Progenitor cell of endocrine pancreas (in vitro differentiated cells): ENCODE results near the gene PLEKHG4B. TPM values are rescaled to one million over a fixed set of nuclear protein-coding genes. Genes with fewer than 3 reads are reported as not detected.

Experiments used
- DNase-seq: peaks from one replicate; pipeline ENCODE4 v3.0.0; 2021; ENCODE audit warnings: low spot score; ENCODE audit not compliant: unreplicated experiment
- H3K27ac Mint-ChIP-seq: 2 replicates; pipeline ENCODE4 v1.8.0; 2021; ENCODE audit warnings: mild to moderate bottlenecking, moderate library complexity, mixed read lengths
- H3K27me3 Mint-ChIP-seq: 2 replicates; pipeline ENCODE4 v1.8.0; 2021; ENCODE audit warnings: mixed read lengths
- H3K36me3 Mint-ChIP-seq: 2 replicates; pipeline ENCODE4 v1.8.0; 2022; ENCODE audit warnings: mixed read lengths; ENCODE audit not compliant: insufficient read depth
- H3K4me1 Mint-ChIP-seq: 2 replicates; pipeline ENCODE4 v1.8.0; 2021; ENCODE audit warnings: low read depth, mixed read lengths
- H3K4me3 Mint-ChIP-seq: 2 replicates; pipeline ENCODE4 v1.8.0; 2021; ENCODE audit warnings: low read depth, mild to moderate bottlenecking, moderate library complexity, mixed read lengths
- H3K9me3 Mint-ChIP-seq: 2 replicates; pipeline ENCODE4 v1.8.0; 2021; ENCODE audit warnings: low read depth, mixed read lengths
- total RNA-seq: library from RNA; stranded (reverse); gene quantifications from 2 replicates; pipeline ENCODE4 v1.2.1, GENCODE V29; 2021
- TF ChIP-seq, protein P1 (sequence below): fragments of 200-600 bp; sonication (generic); IDR thresholded peaks from one replicate; pipeline ENCODE4 v1.5.0; 2021; ENCODE audit warnings: antibody characterized with exemption, mild to moderate bottlenecking; ENCODE audit not compliant: unreplicated experiment

Gene PLEKHG4B
- total RNA-seq, 1 donor from 2014 or later: 59.5 TPM

DNA sequence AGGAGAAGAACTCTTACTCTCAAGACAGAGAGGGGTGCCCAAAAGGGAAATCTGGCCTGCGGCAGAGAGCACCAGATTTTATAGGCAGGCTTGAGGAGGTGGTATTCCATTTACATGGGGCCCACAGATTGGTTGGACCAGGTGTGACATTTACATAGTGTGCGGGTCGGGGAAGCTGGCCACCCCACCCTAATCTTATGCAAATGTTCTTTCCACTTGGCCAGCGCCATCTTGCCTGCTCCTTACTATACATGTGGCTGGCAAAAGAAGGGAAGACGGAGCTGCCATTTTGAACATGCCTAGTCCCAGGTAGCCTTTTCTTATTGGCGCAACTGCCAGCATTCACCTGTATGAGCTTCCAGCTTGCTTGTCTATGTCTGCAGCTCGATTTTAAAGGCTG lies 34.8 kb downstream of the PLEKHG4B start:
- TF ChIP-seq, protein P1, sequence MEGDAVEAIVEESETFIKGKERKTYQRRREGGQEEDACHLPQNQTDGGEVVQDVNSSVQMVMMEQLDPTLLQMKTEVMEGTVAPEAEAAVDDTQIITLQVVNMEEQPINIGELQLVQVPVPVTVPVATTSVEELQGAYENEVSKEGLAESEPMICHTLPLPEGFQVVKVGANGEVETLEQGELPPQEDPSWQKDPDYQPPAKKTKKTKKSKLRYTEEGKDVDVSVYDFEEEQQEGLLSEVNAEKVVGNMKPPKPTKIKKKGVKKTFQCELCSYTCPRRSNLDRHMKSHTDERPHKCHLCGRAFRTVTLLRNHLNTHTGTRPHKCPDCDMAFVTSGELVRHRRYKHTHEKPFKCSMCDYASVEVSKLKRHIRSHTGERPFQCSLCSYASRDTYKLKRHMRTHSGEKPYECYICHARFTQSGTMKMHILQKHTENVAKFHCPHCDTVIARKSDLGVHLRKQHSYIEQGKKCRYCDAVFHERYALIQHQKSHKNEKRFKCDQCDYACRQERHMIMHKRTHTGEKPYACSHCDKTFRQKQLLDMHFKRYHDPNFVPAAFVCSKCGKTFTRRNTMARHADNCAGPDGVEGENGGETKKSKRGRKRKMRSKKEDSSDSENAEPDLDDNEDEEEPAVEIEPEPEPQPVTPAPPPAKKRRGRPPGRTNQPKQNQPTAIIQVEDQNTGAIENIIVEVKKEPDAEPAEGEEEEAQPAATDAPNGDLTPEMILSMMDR: no peak
- H3K4me1 Mint-ChIP-seq: peaks cover 9% of the 10 kb centered on the region
- H3K36me3 Mint-ChIP-seq: peaks cover 54% of the 10 kb centered on the region
- no peak for DNase-seq
- no peak overlapping the region for H3K4me3 Mint-ChIP-seq
- H3K9me3 Mint-ChIP-seq: peaks cover 30% of the 10 kb centered on the region
- H3K27ac Mint-ChIP-seq: no peak overlapping the region
- no peaks in the 10 kb centered on the region for H3K27me3 Mint-ChIP-seq

DNA sequence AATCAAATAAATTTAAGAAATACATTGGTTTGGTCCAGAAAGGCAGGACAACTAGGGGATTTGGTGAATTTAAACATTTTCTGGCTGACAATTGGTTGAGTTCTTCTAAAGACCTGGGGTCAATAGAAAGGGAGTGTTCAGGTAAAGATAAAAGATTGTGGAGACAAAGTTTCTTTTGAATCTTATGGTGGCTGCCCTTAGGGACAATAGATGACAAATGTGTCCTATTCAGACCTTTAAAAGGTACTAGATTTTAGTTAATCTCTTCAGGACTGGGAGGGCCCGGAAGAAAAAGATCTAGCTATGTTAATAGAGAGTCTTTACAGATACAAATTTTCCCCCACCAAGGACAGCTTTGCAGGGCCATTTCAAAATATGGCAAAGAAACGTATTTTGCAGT lies 35.9 kb downstream of the PLEKHG4B start:
- no peaks in the 10 kb centered on the region for H3K27me3 Mint-ChIP-seq
- H3K36me3 Mint-ChIP-seq: peaks cover 55% of the 10 kb centered on the region
- peaks cover 31% of the 10 kb centered on the region for H3K9me3 Mint-ChIP-seq
- peaks cover 9% of the 10 kb centered on the region for H3K4me1 Mint-ChIP-seq
- H3K27ac Mint-ChIP-seq: peak overlapping the region; percentile 29
- no peak for DNase-seq
- TF ChIP-seq, protein P1: no peak
- no peak overlapping the region for H3K4me3 Mint-ChIP-seq

DNA sequence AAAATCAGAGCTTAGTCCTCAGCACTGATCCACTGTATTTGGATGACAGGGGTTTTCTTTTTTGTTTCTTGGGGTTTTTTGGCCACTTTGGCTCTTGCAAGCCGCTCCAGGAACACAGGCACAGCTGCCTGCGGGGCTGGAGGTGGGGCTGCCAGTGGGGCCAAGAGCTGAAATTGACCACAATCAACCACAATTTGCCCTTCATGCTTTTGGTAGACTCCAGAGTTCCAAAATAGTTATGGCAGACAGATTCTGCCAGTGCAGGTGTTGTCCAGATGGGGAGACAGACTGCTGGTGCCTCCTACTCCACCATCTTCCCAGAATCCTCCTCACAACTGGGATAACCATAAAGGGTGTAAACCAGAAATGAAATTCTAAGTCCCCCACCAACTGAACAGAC lies 36.5 kb downstream of the PLEKHG4B start:
- peaks cover 9% of the 10 kb centered on the region for H3K4me1 Mint-ChIP-seq
- peaks cover 29% of the 10 kb centered on the region for H3K9me3 Mint-ChIP-seq
- H3K27me3 Mint-ChIP-seq: no peaks in the 10 kb centered on the region
- no peak overlapping the region for H3K27ac Mint-ChIP-seq
- DNase-seq: no peak
- TF ChIP-seq, protein P1: no peak
- no peak overlapping the region for H3K4me3 Mint-ChIP-seq
- peaks cover 58% of the 10 kb centered on the region for H3K36me3 Mint-ChIP-seq

DNA sequence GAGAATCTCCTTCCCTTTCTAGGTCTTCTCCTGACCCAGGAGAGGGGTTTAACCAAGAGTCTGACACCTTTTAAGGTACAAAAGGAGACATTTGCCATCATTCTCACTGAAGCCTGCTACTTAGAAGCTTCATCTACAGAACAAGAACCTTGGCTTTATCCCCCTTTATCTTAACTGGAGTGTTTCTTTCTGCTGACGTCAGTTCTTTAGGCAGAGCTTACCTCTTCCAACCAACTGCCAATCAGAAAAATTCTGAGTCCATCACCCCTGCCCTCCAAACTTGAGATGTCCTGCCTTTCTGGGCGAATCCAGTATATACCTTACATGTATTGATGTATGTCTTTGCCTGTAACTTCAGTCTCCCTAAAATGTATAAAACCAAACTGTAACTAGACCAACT lies 37.2 kb downstream of the PLEKHG4B start:
- Mint-ChIP-seq H3K27me3 (no peaks in the 10 kb centered on the region), H3K27ac (no peak overlapping the region), H3K4me3 (no peak overlapping the region), H3K36me3 (peaks cover 54% of the 10 kb centered on the region), H3K4me1 (peaks cover 9% of the 10 kb centered on the region), H3K9me3 (peaks cover 24% of the 10 kb centered on the region)
- TF ChIP-seq, protein P1: no peak
- DNase-seq: no peak

DNA sequence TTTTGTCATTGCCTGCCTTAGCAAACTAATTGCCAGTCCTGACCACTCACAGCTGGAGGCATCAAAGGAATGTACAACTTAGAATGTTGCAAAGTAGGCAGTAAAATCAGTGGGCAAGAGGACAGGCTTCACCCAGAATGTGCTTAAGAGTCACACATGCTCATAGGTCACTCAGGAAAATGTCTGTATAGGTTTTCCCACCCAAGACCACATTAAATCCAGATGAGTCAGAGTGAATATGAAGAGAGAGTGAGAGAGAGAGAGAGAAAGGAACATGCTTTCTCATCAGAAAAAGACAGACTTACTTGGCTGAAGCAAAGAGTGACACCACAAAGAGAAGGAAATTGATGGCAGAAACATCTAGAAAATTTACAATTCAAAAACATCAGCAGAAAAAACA lies 37.9 kb downstream of the PLEKHG4B start:
- H3K27ac Mint-ChIP-seq: no peak overlapping the region
- no peak for DNase-seq
- peaks cover 49% of the 10 kb centered on the region for H3K36me3 Mint-ChIP-seq
- TF ChIP-seq, protein P1: no peak
- H3K4me1 Mint-ChIP-seq: peaks cover 9% of the 10 kb centered on the region
- no peak overlapping the region for H3K4me3 Mint-ChIP-seq
- peaks cover 20% of the 10 kb centered on the region for H3K9me3 Mint-ChIP-seq
- H3K27me3 Mint-ChIP-seq: no peaks in the 10 kb centered on the region
